Stimulated activated CD8-positive, alpha-beta memory T cell treated with anti-CD3 and anti-CD28 coated beads, Interleukin-7, amount 100 ng/mL, for 4 hours (primary cell): ENCODE data around the gene INTS6.

Source experiments
- DNase-seq, 2 donors: peaks; one replicate each; pipeline ENCODE4 v3.0.0-alpha.2; 2020; ENCODE audit warnings: low read depth in 2 of 2

INTS6 gene

GRCh38 chr13:51317262-51317661, 135.6 kb downstream of the INTS6 start:
- DNase-seq = no peak

GRCh38 chr13:51313619-51314018, 139.2 kb downstream of the INTS6 start:
- no peak for DNase-seq

GRCh38 chr13:51311957-51312520, 140.8 kb downstream of the INTS6 start:
- no peak for DNase-seq
